Gastrocnemius medialis (tissue), 4 donors: ENCODE results near the gene MED13L. TPM values are rescaled to one million over a fixed set of nuclear protein-coding genes. Genes with fewer than 3 reads are reported as not detected.
"Not testable (repeated sequence)": the region's sequence is repeated elsewhere in the genome, so short reads cannot be mapped to it uniquely, and the experiment has no call there.

ENCODE experiments used
- ATAC-seq, 2 donors: fragments of 150-250 bp; one replicate each; pipeline ENCODE4 v1.9.1; 2016
- DNase-seq, 2 donors: peaks; one replicate each; pipeline ENCODE4 v3.0.0-alpha.2; 2019
- H3K27ac ChIP-seq, 4 donors: fragments of 200-600 bp; sonication (generic); 1 replicate in 1 of 4; 2 replicates in 3 of 4; pipeline ENCODE4 v1.5.1; 2016 to 2018; ENCODE audit warnings: mild to moderate bottlenecking in 2 of 4, moderate library complexity in 1 of 4
- H3K27me3 ChIP-seq, 3 donors: fragments of 200-600 bp; sonication (generic) in 2 of 3; 1 replicate in 1 of 3; 2 replicates in 2 of 3; pipeline versions ENCODE4 v1.5.1 to v1.6.0; 2016 to 2019; ENCODE audit warnings: mild to moderate bottlenecking in 1 of 3, moderate library complexity in 1 of 3
- H3K36me3 ChIP-seq, 2 donors: fragments of 200-600 bp; sonication (generic) in 1 of 2; one replicate each; pipeline ENCODE4 v1.5.1; 2017 to 2018
- H3K4me1 ChIP-seq, 2 donors: fragments of 200-600 bp; sonication (generic) in 1 of 2; one replicate each; pipeline ENCODE4 v1.5.1; 2016 to 2017; ENCODE audit warnings: mild to moderate bottlenecking in 2 of 2
- H3K4me3 ChIP-seq, 4 donors: fragments of 200-600 bp; sonication (generic) in 3 of 4; 1 replicate in 1 of 4; 2 replicates in 3 of 4; pipeline ENCODE4 v1.5.1; 2016 to 2019; ENCODE audit warnings: mild to moderate bottlenecking in 2 of 4
- H3K9me3 ChIP-seq, 3 donors: fragments of 200-600 bp; sonication (generic) in 2 of 3; 1 replicate in 1 of 3; 2 replicates in 2 of 3; pipeline ENCODE4 v1.5.1; 2016 to 2019
- POLR2A ChIP-seq, 2 donors: fragments of 450-650 bp; IDR thresholded peaks; one replicate each; pipeline ENCODE4 v1.6.1; 2017; ENCODE audit warnings: antibody characterized with exemption in 2 of 2, mild to moderate bottlenecking in 2 of 2, moderate library complexity in 2 of 2
- in situ Hi-C, 4 donors: fragments of 200-750 bp; cut with MboI; loops; one replicate each; pipeline versions ENCODE4 v1.15.0 to v1.8.0; 2017; ENCODE audit warnings: low sequenced_read_pairs in 4 of 4
- intact Hi-C: fragments of 100-400 bp; cut with DNase I; formaldehyde crosslinking; loops from one replicate; pipeline ENCODE4 v1.15.1; 2023; ENCODE audit warnings: low total_unique reads
- total RNA-seq, 4 donors: library from RNA; depleted of rRNA; stranded (reverse); fragments of >200 nt; gene quantifications; one replicate each; pipeline versions ENCODE4 v1.1.0 to v1.2.3, GENCODE V29; 2016
- TF ChIP-seq, protein P1 (sequence below), 5 experiments: fragments of 450-650 bp in 3 of 5; fragments of 200-600 bp in 2 of 5; sonication (generic) in 2 of 5; IDR thresholded peaks in 4 of 5; conservative IDR thresholded peaks in 1 of 5; 1 replicate in 4 of 5; 2 replicates in 1 of 5; pipeline ENCODE4 v1.5.1; 2016 to 2019; ENCODE audit warnings: antibody characterized with exemption in 5 of 5, mild to moderate bottlenecking in 3 of 5, moderate library complexity in 3 of 5

Gene MED13L
- total RNA-seq, 4 donors from 2014 or later: 59.5 to 92.6 (median 74.1) TPM

DNA sequence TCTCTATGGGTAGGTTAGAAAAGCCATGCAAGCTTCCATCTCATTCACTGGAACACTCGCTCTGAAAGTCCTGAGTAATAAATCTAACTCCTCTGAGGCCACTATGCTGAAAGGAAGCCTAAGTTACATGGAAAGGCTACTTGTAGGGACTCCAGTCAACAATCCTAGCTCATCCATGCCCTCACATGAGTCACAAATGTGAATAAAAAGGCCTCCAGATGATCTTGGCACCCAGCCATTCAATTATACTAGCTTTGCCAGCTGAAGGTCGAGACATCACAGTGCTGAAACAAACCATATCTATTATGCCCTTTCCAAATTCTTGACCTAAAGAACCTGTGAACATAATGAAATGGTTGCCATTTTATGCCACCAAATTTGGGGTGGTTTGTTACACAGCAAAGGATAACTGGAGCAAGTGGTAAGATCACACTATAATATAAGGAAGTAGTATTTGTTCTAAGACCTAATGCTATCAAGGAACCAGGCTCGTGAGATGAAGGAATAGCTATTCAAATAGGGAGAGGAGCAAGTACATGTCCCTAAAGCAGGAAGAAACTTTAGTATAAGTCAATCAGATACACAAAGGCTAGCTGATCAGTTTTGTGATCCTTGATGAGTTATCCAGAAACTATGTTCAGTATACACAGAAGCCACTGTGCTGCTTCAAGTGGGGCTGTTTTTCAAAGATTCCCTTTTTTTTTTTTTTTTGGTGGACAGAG lies 142.1 kb downstream of the MED13L start:
- Histone ChIP-seq H3K4me3 (no peak overlapping the region), H3K4me1 (peaks cover 78 to 83% of the 10 kb centered on the region in 2 donors), H3K27me3 (no peaks in the 10 kb centered on the region), H3K9me3 (no peaks in the 10 kb centered on the region), H3K27ac (peak overlapping the region in 2 of 4 donors; percentile 15 to 19), H3K36me3 (no peaks in the 10 kb centered on the region)
- in situ Hi-C loops: loop anchor here in 2 of 4 donors (10.0 to 25.0 kb wide), 2 partner anchors 89 to 102 kb away; no protein-coding TSS in a partner anchor
- no peak for DNase-seq
- no peak for TF ChIP-seq POLR2A (IDR thresholded peaks at IDR 0.05)
- TF ChIP-seq, protein P1, sequence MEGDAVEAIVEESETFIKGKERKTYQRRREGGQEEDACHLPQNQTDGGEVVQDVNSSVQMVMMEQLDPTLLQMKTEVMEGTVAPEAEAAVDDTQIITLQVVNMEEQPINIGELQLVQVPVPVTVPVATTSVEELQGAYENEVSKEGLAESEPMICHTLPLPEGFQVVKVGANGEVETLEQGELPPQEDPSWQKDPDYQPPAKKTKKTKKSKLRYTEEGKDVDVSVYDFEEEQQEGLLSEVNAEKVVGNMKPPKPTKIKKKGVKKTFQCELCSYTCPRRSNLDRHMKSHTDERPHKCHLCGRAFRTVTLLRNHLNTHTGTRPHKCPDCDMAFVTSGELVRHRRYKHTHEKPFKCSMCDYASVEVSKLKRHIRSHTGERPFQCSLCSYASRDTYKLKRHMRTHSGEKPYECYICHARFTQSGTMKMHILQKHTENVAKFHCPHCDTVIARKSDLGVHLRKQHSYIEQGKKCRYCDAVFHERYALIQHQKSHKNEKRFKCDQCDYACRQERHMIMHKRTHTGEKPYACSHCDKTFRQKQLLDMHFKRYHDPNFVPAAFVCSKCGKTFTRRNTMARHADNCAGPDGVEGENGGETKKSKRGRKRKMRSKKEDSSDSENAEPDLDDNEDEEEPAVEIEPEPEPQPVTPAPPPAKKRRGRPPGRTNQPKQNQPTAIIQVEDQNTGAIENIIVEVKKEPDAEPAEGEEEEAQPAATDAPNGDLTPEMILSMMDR (IDR thresholded peaks at IDR 0.05 in 4 of 5, conservative IDR thresholded peaks at IDR 0.05 in 1 of 5): no peak
- intact Hi-C loops: no loop called here
- no peak for ATAC-seq

DNA sequence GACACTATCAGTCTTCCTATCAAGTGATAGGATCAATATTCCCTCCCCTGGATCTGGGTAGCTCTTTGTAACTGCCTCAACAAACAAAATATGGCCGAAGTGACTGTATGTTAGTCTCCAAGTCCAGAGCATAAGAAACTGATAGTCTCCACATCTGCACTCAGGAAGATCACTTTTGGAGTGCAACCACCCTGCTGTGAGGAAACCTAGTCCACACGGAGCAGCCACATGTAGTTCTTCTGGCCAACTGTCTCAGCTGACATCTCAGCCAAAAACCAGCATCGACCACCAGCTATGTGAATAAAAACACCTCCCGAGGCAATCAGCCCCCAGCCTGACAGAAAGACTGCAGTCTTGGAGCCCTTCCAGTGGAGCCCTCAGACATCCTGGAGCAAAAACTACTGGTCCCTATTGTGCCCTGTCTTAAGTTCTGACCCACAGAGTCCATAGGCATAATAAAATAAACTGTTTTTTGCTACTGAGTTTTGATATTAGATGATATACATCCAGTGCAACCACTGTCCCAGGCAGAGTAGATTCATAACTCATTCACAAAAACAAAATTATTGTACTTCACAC lies 143.8 kb downstream of the MED13L start:
- Histone ChIP-seq H3K4me3 (no peak overlapping the region), H3K36me3 (no peaks in the 10 kb centered on the region), H3K4me1 (peaks cover 73 to 83% of the 10 kb centered on the region in 2 donors), H3K27ac (no peak overlapping the region), H3K27me3 (no peaks in the 10 kb centered on the region), H3K9me3 (no peaks in the 10 kb centered on the region)
- ATAC-seq: no peak
- intact Hi-C loops (no loop called here), in situ Hi-C loops (loop anchor here in 2 of 4 donors (10.0 to 25.0 kb wide), 2 partner anchors 91 to 104 kb away; no protein-coding TSS in a partner anchor)
- TF ChIP-seq POLR2A (IDR thresholded peaks at IDR 0.05): no peak
- TF ChIP-seq, protein P1 (IDR thresholded peaks at IDR 0.05 in 4 of 5, conservative IDR thresholded peaks at IDR 0.05 in 1 of 5): no peak
- DNase-seq: no peak

DNA sequence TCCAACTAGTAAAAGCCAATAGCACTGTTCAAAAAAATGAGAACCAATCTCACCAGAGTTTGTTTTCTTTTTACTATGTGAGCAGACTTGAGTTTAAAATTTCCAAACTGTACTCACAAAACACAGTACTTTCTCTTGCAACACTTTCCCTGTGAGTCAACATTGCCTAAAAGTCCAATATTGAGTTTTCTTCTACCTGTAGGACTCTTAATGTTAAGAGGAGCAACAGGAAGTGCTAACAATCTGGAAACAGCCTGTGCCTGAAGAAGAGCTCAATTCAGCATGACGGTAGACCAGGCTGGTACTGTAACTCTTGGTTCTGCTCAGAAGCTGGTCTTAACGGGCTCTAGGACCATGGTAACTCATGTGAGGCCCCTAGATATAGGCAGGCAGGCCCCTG lies 144.3 kb downstream of the MED13L start:
- no peak for DNase-seq
- no peak overlapping the region for H3K27ac ChIP-seq
- intact Hi-C loops (no loop called here), in situ Hi-C loops (loop anchor here in 2 of 4 donors (10.0 to 25.0 kb wide), 2 partner anchors 92 to 104 kb away; no protein-coding TSS in a partner anchor)
- H3K27me3 ChIP-seq: no peaks in the 10 kb centered on the region
- ATAC-seq: peak; percentile 27 to 48
- TF ChIP-seq POLR2A (IDR thresholded peaks at IDR 0.05): no peak
- TF ChIP-seq, protein P1 (IDR thresholded peaks at IDR 0.05 in 4 of 5, conservative IDR thresholded peaks at IDR 0.05 in 1 of 5): no peak
- no peaks in the 10 kb centered on the region for H3K36me3 ChIP-seq
- H3K4me3 ChIP-seq: no peak overlapping the region
- H3K9me3 ChIP-seq: no peaks in the 10 kb centered on the region
- H3K4me1 ChIP-seq: peaks cover 76 to 79% of the 10 kb centered on the region in 2 donors

DNA sequence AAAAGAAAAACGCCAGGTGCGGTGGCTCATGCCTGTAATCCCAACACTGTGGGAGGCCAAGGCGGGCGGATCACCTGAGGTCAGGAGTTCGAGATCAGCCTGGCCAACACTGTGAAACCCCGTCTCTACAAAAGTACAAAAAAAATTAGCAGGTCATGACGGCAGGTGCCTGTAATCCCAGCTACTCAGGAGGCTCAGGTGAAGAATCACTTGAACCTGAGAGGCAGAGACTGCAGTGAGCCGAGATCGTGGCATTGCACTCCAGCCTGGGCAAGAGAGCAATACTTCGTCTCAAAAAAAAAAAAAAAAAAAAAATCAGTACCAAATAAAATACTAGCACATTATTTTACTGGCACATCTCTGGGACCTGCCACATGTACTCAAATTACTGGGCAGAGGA lies 145.5 kb downstream of the MED13L start:
- H3K4me3 ChIP-seq, intact Hi-C loops, H3K36me3 ChIP-seq, H3K9me3 ChIP-seq, ATAC-seq, H3K27me3 ChIP-seq, H3K27ac ChIP-seq, DNase-seq: not testable (repeated sequence)
- in situ Hi-C loops: loop anchor here in 2 of 4 donors (10.0 to 25.0 kb wide), 2 partner anchors 93 to 105 kb away; no protein-coding TSS in a partner anchor
- peaks cover 81 to 84% of the 10 kb centered on the region in 2 donors for H3K4me1 ChIP-seq

DNA sequence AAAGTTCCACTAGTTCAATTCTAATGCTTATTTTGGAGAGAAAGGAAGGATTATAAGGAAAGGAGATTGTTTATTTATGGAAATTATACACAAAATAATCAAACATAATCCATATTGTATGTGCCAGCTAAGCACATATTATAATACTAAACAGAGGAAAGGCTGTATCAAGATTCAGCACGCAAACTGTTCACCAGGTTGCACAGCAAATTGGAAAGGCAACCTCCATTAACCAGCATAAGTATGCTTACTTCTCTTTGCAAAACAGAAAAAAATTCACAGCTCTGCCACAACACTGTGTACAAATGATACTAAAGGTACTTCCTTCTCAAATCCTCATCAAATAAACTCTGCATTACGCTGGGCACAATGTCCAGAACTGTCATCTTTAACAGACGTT lies 146.3 kb downstream of the MED13L start:
- Histone ChIP-seq H3K36me3 (no peaks in the 10 kb centered on the region), H3K27me3 (no peaks in the 10 kb centered on the region), H3K4me3 (no peak overlapping the region), H3K27ac (no peak overlapping the region), H3K9me3 (no peaks in the 10 kb centered on the region), H3K4me1 (peaks cover 80 to 81% of the 10 kb centered on the region in 2 donors)
- TF ChIP-seq, protein P1 (IDR thresholded peaks at IDR 0.05 in 4 of 5, conservative IDR thresholded peaks at IDR 0.05 in 1 of 5): no peak
- TF ChIP-seq POLR2A (IDR thresholded peaks at IDR 0.05): no peak
- intact Hi-C loops (no loop called here), in situ Hi-C loops (loop anchor here in 2 of 4 donors (10.0 to 25.0 kb wide), 2 partner anchors 94 to 106 kb away; no protein-coding TSS in a partner anchor)
- no peak for DNase-seq
- ATAC-seq: no peak
